ENCODE data around the gene FBXO42. TPM values are rescaled to one million over a fixed set of nuclear protein-coding genes. Genes with fewer than 3 reads are reported as not detected.

FBXO42 gene
- total and polyA plus RNA-seq, 2 of the 8 experiments (the other 6 are each of a cell fraction or from before 2014, with no cell fraction given), result 15.1 to 17.0 TPM

DNA sequence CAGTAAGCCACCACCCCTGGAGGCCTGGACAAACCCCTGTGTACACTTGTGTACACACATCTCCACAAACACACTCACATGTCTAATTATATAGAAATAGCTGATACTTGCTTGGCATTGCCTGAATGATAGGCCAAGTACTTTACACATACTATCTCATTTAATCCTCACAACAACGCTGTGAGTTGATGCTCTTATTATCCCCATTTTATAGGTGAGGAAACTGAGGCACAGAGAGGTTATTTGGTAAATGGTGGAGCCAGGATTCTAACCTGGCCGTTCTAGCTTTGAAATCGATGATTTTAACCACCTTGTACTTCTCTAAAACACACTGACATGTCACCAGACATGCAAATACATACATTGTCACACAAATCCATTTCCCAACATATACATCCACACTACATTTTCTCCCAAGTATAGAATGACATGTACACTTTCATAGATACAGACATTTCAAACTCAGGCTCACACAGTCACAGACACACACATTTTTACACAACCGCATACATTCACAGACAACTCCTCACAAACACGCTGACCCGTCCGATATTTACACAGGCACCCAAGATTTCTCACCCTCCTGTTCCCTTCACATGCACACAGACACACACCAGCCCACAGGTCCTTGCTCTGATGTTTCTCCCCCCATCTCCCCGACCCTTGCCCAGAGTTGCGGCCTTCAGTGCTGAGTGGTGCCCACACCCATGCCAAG is 143.0 kb downstream of the FBXO42 start:
- H2BK12ac ChIP-seq (ENCODE audit: low read depth, low read length), result no peak overlapping the region
- H3K79me2 ChIP-seq (ENCODE audit: control insufficient read depth in 1 of 2, insufficient read depth in 2 of 2, low read length in 2 of 2), result peaks cover 5 to 33% of the 10 kb centered on the region in 2 experiments; a peak in 3 of 4 replicates
- peak overlapping the region in 1 of 4 experiments; percentile 66; a peak in 3 of 8 replicates for H3K4me3 ChIP-seq (ENCODE audit: extremely low read depth in 1 of 4, insufficient read depth in 2 of 4, low read depth in 3 of 4, low read length in 4 of 4)
- H2BK5ac ChIP-seq (ENCODE audit: low read depth, low read length), result no peak overlapping the region
- 85% methylated on average over 9 of the region's 9 CpGs; no CpG with 5 or more reads in 1 of the 2 experiments for WGBS, 2 experiments (ENCODE audit: extremely low coverage in 1 of 2, insufficient coverage in 1 of 2, insufficient read length in 1 of 2, insufficient replicate concordance in 2 of 2, low coverage in 1 of 2, low lambda C conversion rate in 2 of 2, missing lambda C conversion rate in 1 of 2)
- no peak overlapping the region for H3K23ac ChIP-seq (ENCODE audit: insufficient read length)
- peaks cover 10 to 46% (median 29%) of the 10 kb centered on the region in 4 experiments for H3K4me1 ChIP-seq (replicated peaks in 1 of 4; ENCODE audit: control insufficient read depth in 3 of 4, insufficient read depth in 4 of 4, low read length in 3 of 4)
- no peak overlapping the region for H4K5ac ChIP-seq (ENCODE audit: insufficient read length, low read depth, low read length)
- H2BK15ac ChIP-seq (ENCODE audit: low read length), result 0 out of 2 replicates have a peak overlapping the region, but pooled peaks have one; percentile 46
- H3K27ac ChIP-seq (ENCODE audit: low read depth, low read length), result no peak overlapping the region
- H3K56ac ChIP-seq (replicated peaks; ENCODE audit: insufficient read length, low read depth, low read length), result no peak overlapping the region
- H3K9me3 ChIP-seq (ENCODE audit: insufficient read depth in 2 of 2, low read depth in 1 of 2, low read length in 1 of 2), result no peaks in the 10 kb centered on the region
- H3K4ac ChIP-seq (replicated peaks; ENCODE audit: insufficient read length, low read depth, low read length), result peak overlapping the region; percentile 57
- H2BK20ac ChIP-seq (ENCODE audit: low read length), result no peak overlapping the region
- no peak overlapping the region for H3K14ac ChIP-seq (ENCODE audit: insufficient read length)
- peaks cover 2 to 4% of the 10 kb centered on the region in 2 experiments for H4K20me1 ChIP-seq (replicated peaks in 1 of 2; ENCODE audit: control insufficient read depth in 1 of 2, insufficient read depth in 2 of 2, low read length in 2 of 2)
- H4K8ac ChIP-seq (ENCODE audit: extremely low read depth, insufficient read depth, low read length), result no peak overlapping the region
- CTCF ChIA-PET (ENCODE audit: partially characterized antibody), result interaction anchor here (0.9 to 2.1 kb wide), 4 partner anchors 8 to 127 kb away, joined by 3 to 7 read pairs (median 6); no protein-coding TSS in a partner anchor
- no peak overlapping the region for H2BK120ac ChIP-seq (replicated peaks; ENCODE audit: low read depth, low read length)
- H2AK5ac ChIP-seq (ENCODE audit: low read depth, low read length), result no peak overlapping the region
- H4K91ac ChIP-seq (replicated peaks; ENCODE audit: insufficient read length, low read length), result peak overlapping the region; percentile 9
- TF ChIP-seq ASH2L (IDR thresholded peaks at IDR 0.05; ENCODE audit: low read length) (no peak), SUZ12 (IDR thresholded peaks at IDR 0.05; ENCODE audit: low read length) (no peak), TEAD4 (IDR thresholded peaks at IDR 0.05; ENCODE audit: low read depth, low read length) (no peak)
- FAIRE-seq (no peak), DNase-seq (ENCODE audit: low read depth in 1 of 2, low spot score in 2 of 2) (no peak)
- no peaks in the 10 kb centered on the region for H3K27me3 ChIP-seq (replicated peaks in 1 of 4; ENCODE audit: control insufficient read depth in 3 of 4, extremely low read depth in 1 of 4, insufficient read depth in 3 of 4, low read length in 3 of 4)
- peaks cover 2 to 7% (median 5%) of the 10 kb centered on the region in 4 experiments; a peak in 6 of 8 replicates for H3K36me3 ChIP-seq (ENCODE audit: control insufficient read depth in 2 of 4, insufficient read depth in 4 of 4, low read length in 3 of 4)
- POLR2A ChIA-PET (ENCODE audit: partially characterized antibody), result interaction anchor here (0.8 to 1.7 kb wide), 3 partner anchors 9 to 19 kb away, joined by 3 to 5 read pairs (median 4); no protein-coding TSS in a partner anchor
- H3K9ac ChIP-seq (replicated peaks in 1 of 4; ENCODE audit: extremely low read depth in 1 of 4, low read depth in 3 of 4, low read length in 3 of 4), result no peak overlapping the region; a peak in 1 of 7 replicates
- H2AFZ ChIP-seq (ENCODE audit: low read length), result no peak overlapping the region
- H3K4me2 ChIP-seq (ENCODE audit: insufficient read depth in 1 of 2, low read depth in 2 of 2, low read length in 2 of 2), result peak overlapping the region in 1 of 2 experiments; percentile 89; a peak in 2 of 4 replicates
- H3K79me1 ChIP-seq (ENCODE audit: low read depth, low read length), result peaks cover 10% of the 10 kb centered on the region
- peak overlapping the region; percentile 13; the same call in 1 of the 2 replicates for H3K18ac ChIP-seq (ENCODE audit: extremely low read depth, low read length)
- peaks cover 17% of the 10 kb centered on the region for H3K23me2 ChIP-seq (ENCODE audit: low read depth, low read length)
